K562 (cell line): ENCODE data around the gene C6orf89. TPM values are rescaled to one million over a fixed set of nuclear protein-coding genes. Genes with fewer than 3 reads are reported as not detected.

Experiments
- ATAC-seq: fragments of 200-7000 bp; cut with Tn5 transposase; 3 replicates; pipeline ENCODE4 v1.9.1; 2020; ENCODE audit warnings: moderate library complexity
- BruUV-seq: library from RNA; stranded (reverse); fragments of 400-500 nt; replicated peaks from 2 replicates; lab custom pipeline; 2021; lab: Mats Ljungman, UMichigan
- CTCF ChIA-PET: fragments of 300-600 bp; formaldehyde crosslinking; extraction: SDS; loops from one replicate; lab custom pipeline; 2021; ENCODE audit warnings: low intra/inter-chr PET ratio; lab: Yijun Ruan, JAX
- POLR2A ChIA-PET: fragments of 300-600, 350-650 bp; sonication (Branson Sonifier 250); formaldehyde crosslinking; extraction: SDS; loops from one replicate; lab custom pipeline; 2021; ENCODE audit warnings: antibody characterized with exemption, inconsistent platforms; lab: Yijun Ruan, JAX
- DNase-seq, 4 experiments: peaks; one replicate each; pipeline versions ENCODE4 v3.0.0 to v3.0.0-alpha.2; 2011 to 2018; ENCODE audit warnings: low spot score in 3 of 4, mixed read lengths in 3 of 4; ENCODE audit errors: extremely low read depth in 1 of 4
- FAIRE-seq: peaks from 2 replicates; lab custom pipeline; 2011; peaks lifted over from hg19 to GRCh38; lab: Jason Lieb, UNC
- H2AFZ ChIP-seq: 2 replicates; pipeline ENCODE4 v1.6.0; 2011; ENCODE audit warnings: low read depth, low read length, control low read depth, inconsistent platforms
- H3K27ac ChIP-seq: fragments of 200-600 bp; 3 replicates; pipeline ENCODE4 v1.8.0; 2011; ENCODE audit warnings: low read depth, mild to moderate bottlenecking, control low read depth, inconsistent platforms, low read length, moderate library complexity, mixed read lengths; ENCODE audit errors: extremely low read depth
- H3K27me3 ChIP-seq, 2 experiments: fragments of 300-600 bp in 1 of 2; 2 replicates in 1 of 2; 3 replicates in 1 of 2; pipeline versions ENCODE4 v1.6.0 to v1.8.0; 2011; ENCODE audit warnings: inconsistent platforms in 2 of 2, low read length in 2 of 2, mild to moderate bottlenecking in 1 of 2, mixed read lengths in 1 of 2, moderate library complexity in 1 of 2; ENCODE audit not compliant: control insufficient read depth in 2 of 2, insufficient read depth in 2 of 2
- H3K36me3 ChIP-seq: fragments of 300-600 bp; 3 replicates; pipeline ENCODE4 v1.8.0; 2011; ENCODE audit warnings: mild to moderate bottlenecking, low read length, inconsistent platforms; ENCODE audit not compliant: control insufficient read depth, insufficient read depth
- H3K4me1 ChIP-seq, 2 experiments: fragments of 200-600 bp in 1 of 2; replicated peaks in 1 of 2; 2 replicates in 1 of 2; 3 replicates in 1 of 2; pipeline versions ENCODE4 v1.5.1 to v1.8.0; 2011; ENCODE audit warnings: inconsistent platforms in 2 of 2, low read length in 2 of 2, mild to moderate bottlenecking in 1 of 2, mixed read lengths in 1 of 2, moderate library complexity in 1 of 2; ENCODE audit not compliant: control insufficient read depth in 2 of 2, insufficient read depth in 2 of 2
- H3K4me2 ChIP-seq: 2 replicates; pipeline ENCODE4 v1.6.1; 2011; ENCODE audit warnings: low read length, control low read depth, inconsistent platforms, mixed read lengths; ENCODE audit not compliant: insufficient read depth
- H3K4me3 ChIP-seq: fragments of 200-600 bp; sonication (generic), shearing (Covaris generic); 2 replicates; pipeline ENCODE4 v1.5.1; 2016; ENCODE audit warnings: control low read depth, inconsistent platforms
- H3K79me2 ChIP-seq: fragments of 200-600 bp; 3 replicates; pipeline ENCODE4 v1.8.0; 2011; ENCODE audit warnings: low read length, inconsistent platforms; ENCODE audit not compliant: control insufficient read depth, insufficient read depth
- H3K9ac ChIP-seq, 2 experiments: 2 replicates each; pipeline versions ENCODE4 v1.6.0 to v1.6.1; 2011; ENCODE audit warnings: low read depth in 2 of 2, low read length in 2 of 2, control low read depth in 1 of 2, inconsistent platforms in 1 of 2, mild to moderate bottlenecking in 1 of 2, mixed read lengths in 1 of 2; ENCODE audit not compliant: insufficient read depth in 1 of 2
- H3K9me1 ChIP-seq: one replicate; pipeline ENCODE4 v1.6.0; 2011; ENCODE audit warnings: inconsistent platforms, mild to moderate bottlenecking, low read length, moderate library complexity; ENCODE audit not compliant: control insufficient read depth, insufficient read depth
- H3K9me3 ChIP-seq: replicated peaks from 2 replicates; pipeline ENCODE4 v1.5.1; 2011; ENCODE audit warnings: low read depth, low read length, inconsistent platforms; ENCODE audit not compliant: control insufficient read depth, insufficient read depth
- H4K20me1 ChIP-seq: replicated peaks from 2 replicates; pipeline ENCODE4 v1.6.1; 2011; ENCODE audit warnings: low read length, inconsistent platforms, mixed read lengths; ENCODE audit not compliant: control insufficient read depth, insufficient read depth
- CC2D1A ChIP-seq: fragments of 450-650 bp; IDR thresholded peaks from 2 replicates; pipeline ENCODE4 v1.6.1; 2017; ENCODE audit warnings: mild to moderate bottlenecking
- CEBPB ChIP-seq: fragments of 450-650 bp; IDR thresholded peaks from 2 replicates; pipeline ENCODE4 v1.6.1; 2016; ENCODE audit warnings: missing genetic modification characterization, missing compliant biosample characterization
- CEBPG ChIP-seq, 3 experiments: fragments of 200-800 bp in 1 of 3; sonication (Bioruptor generic) in 1 of 3; sonication (generic) in 1 of 3; formaldehyde crosslinking in 1 of 3; IDR thresholded peaks in 2 of 3; conservative IDR thresholded peaks in 1 of 3; 2 replicates each; pipeline versions ENCODE4 v1.6.1 to v1.8.0; 2016 to 2022; ENCODE audit warnings: missing compliant biosample characterization in 2 of 3, missing genetic modification characterization in 2 of 3, mild to moderate bottlenecking in 1 of 3, missing genetic modification reagents in 1 of 3
- E2F3 ChIP-seq: fragments of 250-450 bp; sonication (Bioruptor Pico); IDR thresholded peaks from 2 replicates; pipeline ENCODE4 v1.4.0; 2020; ENCODE audit warnings: mild to moderate bottlenecking
- ELF1 ChIP-seq: fragments of 200-800 bp; sonication (Bioruptor generic); IDR thresholded peaks from 2 replicates; pipeline ENCODE4 v1.6.1; 2016; ENCODE audit warnings: missing genetic modification characterization, missing compliant biosample characterization
- GABPA ChIP-seq: fragments of 200-800 bp; sonication (Bioruptor generic); conservative IDR thresholded peaks from 2 replicates; pipeline ENCODE4 v1.6.1; 2016; ENCODE audit warnings: low read depth, missing genetic modification characterization, missing compliant biosample characterization
- GABPB1 ChIP-seq: sonication (generic); formaldehyde crosslinking; IDR thresholded peaks from 2 replicates; pipeline ENCODE4 v1.8.0; 2022; ENCODE audit warnings: mild to moderate bottlenecking, missing genetic modification reagents
- ILF3 ChIP-seq: fragments of 450-650 bp; IDR thresholded peaks from 2 replicates; pipeline ENCODE4 v1.6.1; 2018; ENCODE audit warnings: antibody characterized with exemption, mild to moderate bottlenecking, moderate library complexity, borderline replicate concordance
- MTF1 ChIP-seq: fragments of 250-450 bp; sonication (Bioruptor Pico); IDR thresholded peaks from 2 replicates; pipeline ENCODE4 v1.9.0; 2021; ENCODE audit warnings: moderate library complexity, mild to moderate bottlenecking, inconsistent platforms, borderline replicate concordance
- NBN ChIP-seq: fragments of 450-650 bp; IDR thresholded peaks from 2 replicates; pipeline ENCODE4 v1.6.1; 2016; ENCODE audit warnings: low read depth, mild to moderate bottlenecking
- NR2C2 ChIP-seq, 2 experiments: fragments of 200-800 bp in 1 of 2; sonication (Bioruptor generic) in 1 of 2; sonication (generic) in 1 of 2; formaldehyde crosslinking in 1 of 2; IDR thresholded peaks; 2 replicates each; pipeline versions ENCODE4 v1.6.1 to v1.8.0; 2016 to 2022; ENCODE audit warnings: mild to moderate bottlenecking in 1 of 2, missing compliant biosample characterization in 1 of 2, missing genetic modification characterization in 1 of 2, missing genetic modification reagents in 1 of 2
- PTTG1 ChIP-seq: fragments of 450-650 bp; IDR thresholded peaks from 2 replicates; pipeline ENCODE4 v1.6.1; 2016; ENCODE audit warnings: low read depth, mild to moderate bottlenecking, missing genetic modification characterization, missing compliant biosample characterization
- SRF ChIP-seq, 2 experiments: fragments of 250-450, 450-650 bp in 1 of 2; sonication (Bioruptor Pico) in 1 of 2; sonication (generic) in 1 of 2; formaldehyde crosslinking; IDR thresholded peaks; 2 replicates each; pipeline versions ENCODE4 v1.5.0 to v1.5.1; 2020 to 2022; ENCODE audit warnings: mild to moderate bottlenecking in 1 of 2, missing genetic modification reagents in 1 of 2
- TFE3 ChIP-seq: fragments of 450-650 bp; formaldehyde crosslinking; IDR thresholded peaks from 2 replicates; pipeline ENCODE4 v1.4.0; 2020; ENCODE audit warnings: mild to moderate bottlenecking, mixed read lengths
- USF1 ChIP-seq: sonication (generic); formaldehyde crosslinking; IDR thresholded peaks from 2 replicates; pipeline ENCODE4 v1.9.0; 2022; ENCODE audit warnings: mild to moderate bottlenecking, missing genetic modification reagents
- ZBTB12 ChIP-seq: fragments of 250-450 bp; sonication (Bioruptor Pico); IDR thresholded peaks from 2 replicates; pipeline ENCODE4 v1.4.0; 2020
- ZFP1 ChIP-seq: fragments of 450-650 bp; formaldehyde crosslinking; IDR thresholded peaks from 2 replicates; pipeline ENCODE4 v1.4.0; 2020; ENCODE audit warnings: mild to moderate bottlenecking, mixed read lengths
- ZNF408 ChIP-seq: fragments of 250-450 bp; sonication (Bioruptor Pico); IDR thresholded peaks from 2 replicates; pipeline ENCODE4 v1.4.0; 2020; ENCODE audit warnings: low read depth, mild to moderate bottlenecking, moderate library complexity
- ZNF780A ChIP-seq: fragments of 250-450 bp; sonication (Bioruptor Pico); IDR thresholded peaks from 2 replicates; pipeline ENCODE4 v1.5.0; 2021; ENCODE audit warnings: mild to moderate bottlenecking
- WGBS: fragments of 100-300 bp; shearing (Covaris generic); methylation state at CpG from one replicate; pipeline ENCODE4 v1.1.6; 2016; ENCODE audit warnings: low coverage, mixed read lengths; ENCODE audit not compliant: insufficient coverage; ENCODE audit errors: missing lambda C conversion rate; 5-methylcytosine and 5-hydroxymethylcytosine counted together
- in situ Hi-C: fragments of 300-500 bp; cut with MboI; formaldehyde crosslinking; loops from 4 replicates; pipeline ENCODE4 v1.15.0; 2018; ENCODE audit warnings: inconsistent platforms, mixed read lengths
- intact Hi-C: fragments of 100-400 bp; cut with micrococcal nuclease; formaldehyde crosslinking; loops from 2 replicates; pipeline ENCODE4 v1.14.2; 2022
- polyA plus RNA-seq, 8 experiments: library from polyadenylated mRNA; depleted of rRNA in 4 of 8; stranded (reverse) in 5 of 8; unstranded in 3 of 8; fragments of >200 nt; fragmentation: Nextera tagmentation in 2 of 8; fragmentation: Illumina TruSeq in 1 of 8; extraction: Ambion mirVana in 2 of 8; extraction: Trizol in 1 of 8; gene quantifications; 2 replicates each; pipeline versions ENCODE4 v1.2.1 to v1.2.3, GENCODE V29; 2011 to 2014; ENCODE audit warnings: inconsistent platforms in 1 of 8, missing spikeins in 1 of 8
- total RNA-seq, 7 experiments: library from RNA; depleted of rRNA in 6 of 7; stranded (reverse); fragments of >200 nt in 6 of 7; fragmentation: Illumina TruSeq in 2 of 7; extraction: Trizol in 2 of 7; gene quantifications; 2 replicates each; pipeline versions ENCODE4 v1.2.1 to v1.2.3, GENCODE V29; 2011 to 2021; ENCODE audit warnings: low replicate concordance in 1 of 7

C6orf89 gene
- total and polyA plus RNA-seq, 9 of the 15 experiments (the other 6 are each of a cell fraction or from before 2014, with no cell fraction given) = 35.2 to 111 (median 58.5) TPM

GRCh38 chr6:36853325-36853724 is 32.4 kb upstream of the C6orf89 start:
- ChIA-PET CTCF (interaction anchor here (0.5 to 1.4 kb wide), 4 partner anchors 43 to 88 kb away, joined by 3 to 8 read pairs (median 6); no protein-coding TSS in a partner anchor), POLR2A (interaction anchor here (0.5 to 3.0 kb wide), 14 partner anchors 10 to 570 kb away, joined by 3 to 60 read pairs (median 5); partner anchors contain the start of gene PPIL1)
- Histone ChIP-seq H3K9me3 (no peaks in the 10 kb centered on the region), H3K4me1 (peaks cover 11 to 22% of the 10 kb centered on the region in 2 experiments), H3K9ac (no peak overlapping the region), H3K4me3 (no peak overlapping the region), H2AFZ (no peak overlapping the region), H4K20me1 (no peaks in the 10 kb centered on the region), H3K4me2 (no peak overlapping the region), H3K27ac (no peak overlapping the region), H3K27me3 (no peaks in the 10 kb centered on the region), H3K36me3 (peaks cover 67% of the 10 kb centered on the region), H3K9me1 (peaks cover 3% of the 10 kb centered on the region), H3K79me2 (peaks cover 17% of the 10 kb centered on the region)
- FAIRE-seq (no peak), ATAC-seq (no peak), DNase-seq (no peak)
- no TSS peak for BruUV-seq
- intact Hi-C loops (no loop called here), in situ Hi-C loops (loop anchor here (5.0 kb wide), 1 partner anchor 86 kb away; no protein-coding TSS in a partner anchor)
- WGBS = 64% methylated on average over 5 of the region's 5 CpGs
- TF ChIP-seq ZBTB12 (CRISPR knock-in tag) (0 out of 2 replicates have a peak, but pooled peaks have one; percentile 19), TFE3 (0 out of 2 replicates have a peak, but pooled peaks have one; percentile 10), USF1 (CRISPR knock-in tag) (peak; percentile 24; the same call in 1 of the 2 replicates), ZFP1 (no peak), CEBPB (peak; percentile 77), GABPB1 (CRISPR knock-in tag) (0 out of 2 replicates have a peak, but pooled peaks have one; percentile 48), SRF (CRISPR knock-in tag; IDR thresholded peaks at IDR 0.05) (peak; percentile 74 to 75; a peak in 3 of 4 replicates), ZNF408 (CRISPR knock-in tag) (no peak), GABPA (peak; percentile 72), NR2C2 (CRISPR knock-in tag; IDR thresholded peaks at IDR 0.05) (no peak), NR2C2 (tag; IDR thresholded peaks at IDR 0.05) (0 out of 2 replicates have a peak, but pooled peaks have one; percentile 49), ILF3 (no peak), NBN (no peak), ELF1 (no peak), CC2D1A (no peak), ZNF780A (CRISPR knock-in tag) (no peak), CEBPG (CRISPR knock-in tag; IDR thresholded peaks at IDR 0.05) (no peak), CEBPG (tag; conservative IDR thresholded peaks at IDR 0.05 in 1 of 2, IDR thresholded peaks at IDR 0.05 in 1 of 2) (peak; percentile 52 to 64; a peak in 3 of 4 replicates), PTTG1 (tag) (no peak), MTF1 (CRISPR knock-in tag) (no peak), E2F3 (CRISPR knock-in tag) (no peak)
